ENCODE measurements around the gene CPPED1. TPM values are rescaled to one million over a fixed set of nuclear protein-coding genes. Genes with fewer than 3 reads are reported as not detected.
"Not testable (repeated sequence)": the region's sequence is repeated elsewhere in the genome, so short reads cannot be mapped to it uniquely, and the experiment has no call there.

Gene CPPED1
- total RNA-seq, 2 experiments from 2014 or later, result 6.4 to 6.5 TPM

DNA sequence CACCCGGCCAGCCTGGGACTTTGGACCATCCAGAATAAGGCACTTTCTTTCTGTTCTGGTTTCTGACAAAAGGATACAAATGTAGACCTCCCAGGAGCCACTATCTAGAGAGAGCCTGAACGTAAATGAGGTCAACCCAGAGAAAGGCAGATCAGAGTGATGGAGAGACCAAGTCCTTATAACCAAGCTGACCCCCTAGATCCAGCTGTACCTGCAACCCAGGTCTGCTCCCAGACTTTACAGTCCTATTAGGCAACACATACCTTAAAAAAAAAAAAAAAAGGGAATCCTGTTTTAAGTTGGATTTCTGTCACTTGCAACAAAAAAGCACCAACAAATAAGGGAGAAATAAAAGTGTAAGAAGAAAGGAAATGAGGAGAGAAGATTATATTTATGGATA is 23.2 kb downstream of the CPPED1 start:
- Mint-ChIP-seq H3K36me3 (ENCODE audit: low read depth) (peaks cover 28% of the 10 kb centered on the region), H3K27me3 (ENCODE audit: low read depth) (no peaks in the 10 kb centered on the region), H3K4me3 (no peak overlapping the region), H3K9me3 (peaks cover 6% of the 10 kb centered on the region), H3K4me1 (ENCODE audit: low read depth) (peaks cover 3% of the 10 kb centered on the region), H3K27ac (no peak overlapping the region)
- CTCF ChIA-PET, result interaction anchor here (0.6 kb wide), 1 partner anchor 40 kb away, joined by 3 read pairs; no protein-coding TSS in a partner anchor
- DNase-seq, result no peak
- intact Hi-C loops (cut with micrococcal nuclease), result no loop called here

- intact Hi-C loops (cut with micrococcal nuclease), result no loop called here
- peaks cover 3% of the 10 kb centered on the region for H3K4me1 Mint-ChIP-seq (ENCODE audit: low read depth)
- H3K27me3 Mint-ChIP-seq (ENCODE audit: low read depth), result no peaks in the 10 kb centered on the region
- no peak overlapping the region for H3K4me3 Mint-ChIP-seq
- peaks cover 35% of the 10 kb centered on the region for H3K36me3 Mint-ChIP-seq (ENCODE audit: low read depth)
- H3K9me3 Mint-ChIP-seq, result peaks cover 6% of the 10 kb centered on the region
- no peak for DNase-seq
- CTCF ChIA-PET, result no interaction called here
- H3K27ac Mint-ChIP-seq, result no peak overlapping the region
Observed at GRCh38 chr16:12778726-12779125, 25.0 kb downstream of the CPPED1 start.

GRCh38 chr16:12775656-12776236 is 27.9 kb downstream of the CPPED1 start:
- Mint-ChIP-seq H3K27me3 (ENCODE audit: low read depth) (no peaks in the 10 kb centered on the region), H3K27ac (no peak overlapping the region), H3K36me3 (ENCODE audit: low read depth) (peaks cover 27% of the 10 kb centered on the region), H3K4me1 (ENCODE audit: low read depth) (no peaks in the 10 kb centered on the region), H3K4me3 (no peak overlapping the region), H3K9me3 (peaks cover 6% of the 10 kb centered on the region)
- no peak for DNase-seq
- intact Hi-C loops (cut with micrococcal nuclease), result no loop called here
- CTCF ChIA-PET, result no interaction called here

DNA sequence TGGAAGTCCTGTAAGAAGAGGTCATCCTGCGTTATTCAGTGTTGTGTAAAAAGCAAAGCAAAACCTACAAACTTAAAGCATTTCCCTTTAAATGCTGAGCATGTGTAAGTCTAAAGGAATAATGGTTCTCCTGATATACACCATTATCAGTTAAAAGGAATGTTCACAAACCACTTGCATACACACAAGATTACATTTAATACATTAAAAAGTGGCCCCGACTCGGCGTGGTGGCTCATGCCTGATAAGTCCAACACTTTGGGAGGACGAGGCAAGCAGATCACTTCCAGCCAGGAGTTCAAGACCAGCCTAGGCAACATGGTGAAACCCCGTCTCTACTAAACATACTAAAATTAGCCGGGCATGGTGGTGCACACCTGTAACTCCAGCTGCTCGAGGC is 30.5 kb downstream of the CPPED1 start:
- Mint-ChIP-seq H3K36me3 (ENCODE audit: low read depth) (peaks cover 18% of the 10 kb centered on the region), H3K27me3 (ENCODE audit: low read depth) (no peaks in the 10 kb centered on the region), H3K9me3 (peaks cover 6% of the 10 kb centered on the region), H3K4me1 (ENCODE audit: low read depth) (peaks cover 3% of the 10 kb centered on the region), H3K4me3 (no peak overlapping the region), H3K27ac (no peak overlapping the region)
- intact Hi-C loops (cut with micrococcal nuclease), result no loop called here
- CTCF ChIA-PET, result no interaction called here
- no peak for DNase-seq

DNA sequence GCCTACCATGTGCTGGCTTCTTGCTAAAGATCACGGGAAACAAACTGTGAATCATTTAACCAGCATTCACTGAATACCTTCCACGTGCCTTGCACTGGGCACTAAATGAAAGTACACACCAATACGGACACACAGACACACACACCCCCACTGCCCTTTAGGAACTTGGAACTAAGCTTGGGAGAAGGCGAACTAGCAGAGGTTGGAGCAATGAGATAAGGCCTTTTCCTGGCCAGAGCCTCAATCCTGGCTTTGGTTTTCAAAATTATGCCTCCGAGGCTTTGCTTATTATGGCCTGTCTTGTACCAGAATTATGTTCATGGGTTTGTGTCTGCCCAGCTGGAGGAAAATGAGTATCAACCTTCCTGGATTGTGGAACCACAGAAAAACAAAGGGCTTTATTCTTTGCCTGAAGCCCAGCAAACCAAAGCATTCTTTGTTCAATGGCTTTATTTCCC is 32.3 kb downstream of the CPPED1 start:
- Mint-ChIP-seq H3K27me3 (ENCODE audit: low read depth) (no peaks in the 10 kb centered on the region), H3K4me1 (ENCODE audit: low read depth) (peaks cover 12% of the 10 kb centered on the region), H3K4me3 (no peak overlapping the region), H3K27ac (no peak overlapping the region), H3K9me3 (peaks cover 4% of the 10 kb centered on the region), H3K36me3 (ENCODE audit: low read depth) (peaks cover 15% of the 10 kb centered on the region)
- DNase-seq, result no peak
- intact Hi-C loops (cut with micrococcal nuclease), result no loop called here
- CTCF ChIA-PET, result no interaction called here

GRCh38 chr16:12769525-12769924 is 34.2 kb downstream of the CPPED1 start:
- intact Hi-C loops (cut with micrococcal nuclease), result no loop called here
- DNase-seq, result no peak
- Mint-ChIP-seq H3K27ac (no peak overlapping the region), H3K36me3 (ENCODE audit: low read depth) (peaks cover 6% of the 10 kb centered on the region), H3K4me1 (ENCODE audit: low read depth) (peaks cover 12% of the 10 kb centered on the region), H3K27me3 (ENCODE audit: low read depth) (no peaks in the 10 kb centered on the region), H3K9me3 (no peaks in the 10 kb centered on the region), H3K4me3 (no peak overlapping the region)
- CTCF ChIA-PET, result no interaction called here

GRCh38 chr16:12767897-12768296 is 35.8 kb downstream of the CPPED1 start:
- peaks cover 12% of the 10 kb centered on the region for H3K4me1 Mint-ChIP-seq (ENCODE audit: low read depth)
- peaks cover 2% of the 10 kb centered on the region for H3K36me3 Mint-ChIP-seq (ENCODE audit: low read depth)
- H3K27me3 Mint-ChIP-seq (ENCODE audit: low read depth), result no peaks in the 10 kb centered on the region
- H3K27ac Mint-ChIP-seq, result no peak overlapping the region
- no peak for DNase-seq
- intact Hi-C loops (cut with micrococcal nuclease), result loop anchor here (1.0 kb wide), 1 partner anchor 18 kb away; no protein-coding TSS in a partner anchor
- no peaks in the 10 kb centered on the region for H3K9me3 Mint-ChIP-seq
- H3K4me3 Mint-ChIP-seq, result no peak overlapping the region
- CTCF ChIA-PET, result no interaction called here

DNA sequence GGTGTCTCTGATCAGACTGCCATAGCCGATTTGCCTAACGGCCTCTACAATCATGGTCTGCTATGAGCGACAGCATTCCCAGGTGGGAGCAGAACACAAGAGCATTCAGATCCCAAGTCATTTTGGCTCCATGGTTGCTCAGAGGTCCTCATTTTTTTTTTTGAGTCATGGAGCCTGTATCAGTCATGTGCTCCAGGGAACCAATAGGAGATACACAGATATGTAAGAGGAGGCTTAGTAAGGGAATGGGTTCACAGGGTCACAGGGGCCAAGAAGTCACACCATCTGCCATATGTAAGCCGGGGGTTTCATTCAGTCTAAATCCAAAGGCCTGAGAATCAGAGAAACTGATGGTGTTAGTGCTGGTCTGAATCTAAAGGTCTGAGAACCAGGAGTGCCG is 36.8 kb downstream of the CPPED1 start:
- Mint-ChIP-seq H3K27me3 (ENCODE audit: low read depth) (no peaks in the 10 kb centered on the region), H3K4me1 (ENCODE audit: low read depth) (peaks cover 12% of the 10 kb centered on the region), H3K4me3 (no peak overlapping the region), H3K27ac (no peak overlapping the region), H3K9me3 (no peaks in the 10 kb centered on the region), H3K36me3 (ENCODE audit: low read depth) (peaks cover 2% of the 10 kb centered on the region)
- intact Hi-C loops (cut with micrococcal nuclease), result no loop called here
- CTCF ChIA-PET, result no interaction called here
- DNase-seq, result no peak

DNA sequence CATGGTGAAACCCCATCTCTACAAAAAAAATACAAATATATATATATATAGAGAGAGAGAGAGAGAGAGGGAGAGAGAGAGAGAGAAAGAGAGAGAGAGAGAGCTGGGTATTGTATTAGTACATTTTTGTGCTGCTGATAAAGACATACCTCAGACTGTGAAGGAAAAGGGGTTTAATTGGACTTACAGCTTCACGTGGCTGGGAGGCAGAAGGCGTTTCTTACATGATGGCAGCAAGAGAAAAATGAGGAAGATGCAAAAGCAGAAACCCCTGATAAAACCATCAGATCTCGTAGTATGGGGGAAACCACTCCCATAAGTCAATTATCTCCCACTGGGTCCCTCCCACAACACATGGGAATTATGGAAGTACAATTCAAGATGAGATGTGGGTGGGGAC is 37.5 kb downstream of the CPPED1 start:
- H3K9me3 Mint-ChIP-seq, H3K4me3 Mint-ChIP-seq, CTCF ChIA-PET: not testable (repeated sequence)

GRCh38 chr16:12764813-12765488 is 38.7 kb downstream of the CPPED1 start:
- H3K27me3 Mint-ChIP-seq (ENCODE audit: low read depth), result no peaks in the 10 kb centered on the region
- H3K36me3 Mint-ChIP-seq (ENCODE audit: low read depth), result peaks cover 1% of the 10 kb centered on the region
- no peak for DNase-seq
- CTCF ChIA-PET, result no interaction called here
- no peak overlapping the region for H3K27ac Mint-ChIP-seq
- H3K9me3 Mint-ChIP-seq, result no peaks in the 10 kb centered on the region
- H3K4me1 Mint-ChIP-seq (ENCODE audit: low read depth), result peaks cover 12% of the 10 kb centered on the region
- intact Hi-C loops (cut with micrococcal nuclease), result no loop called here
- no peak overlapping the region for H3K4me3 Mint-ChIP-seq

More for the DNA sequence above, 37.5 kb downstream of the CPPED1 start:
- H3K36me3 Mint-ChIP-seq (ENCODE audit: low read depth); intact Hi-C loops (cut with micrococcal nuclease); H3K27ac Mint-ChIP-seq; DNase-seq; H3K27me3 Mint-ChIP-seq (ENCODE audit: low read depth): not testable (repeated sequence)
- peaks cover 12% of the 10 kb centered on the region for H3K4me1 Mint-ChIP-seq (ENCODE audit: low read depth)

- H3K4me3 Mint-ChIP-seq, result no peak overlapping the region
- no peaks in the 10 kb centered on the region for H3K36me3 Mint-ChIP-seq (ENCODE audit: low read depth)
- H3K4me1 Mint-ChIP-seq (ENCODE audit: low read depth), result peaks cover 12% of the 10 kb centered on the region
- no peaks in the 10 kb centered on the region for H3K9me3 Mint-ChIP-seq
- DNase-seq, result no peak
- no peaks in the 10 kb centered on the region for H3K27me3 Mint-ChIP-seq (ENCODE audit: low read depth)
- CTCF ChIA-PET, result no interaction called here
- H3K27ac Mint-ChIP-seq, result no peak overlapping the region
- intact Hi-C loops (cut with micrococcal nuclease), result no loop called here
Observed at GRCh38 chr16:12763517-12763916, 40.2 kb downstream of the CPPED1 start.

GRCh38 chr16:12760819-12761611 is 42.7 kb downstream of the CPPED1 start:
- CTCF ChIA-PET, result no interaction called here

More at GRCh38 chr16:12760819-12761611, 42.7 kb downstream of the CPPED1 start:
- no peaks in the 10 kb centered on the region for H3K27me3 Mint-ChIP-seq (ENCODE audit: low read depth)
- H3K9me3 Mint-ChIP-seq, result no peaks in the 10 kb centered on the region
- no peak for DNase-seq
- no peak overlapping the region for H3K4me3 Mint-ChIP-seq
- H3K4me1 Mint-ChIP-seq (ENCODE audit: low read depth), result no peaks in the 10 kb centered on the region
- no peaks in the 10 kb centered on the region for H3K36me3 Mint-ChIP-seq (ENCODE audit: low read depth)
- H3K27ac Mint-ChIP-seq, result no peak overlapping the region
- intact Hi-C loops (cut with micrococcal nuclease), result no loop called here
